ENCODE data around the gene AKT2. TPM values are rescaled to one million over a fixed set of nuclear protein-coding genes. Genes with fewer than 3 reads are reported as not detected.

AKT2 gene
- total RNA-seq, 1 experiment from 2014 or later: 2,376 TPM

DNA sequence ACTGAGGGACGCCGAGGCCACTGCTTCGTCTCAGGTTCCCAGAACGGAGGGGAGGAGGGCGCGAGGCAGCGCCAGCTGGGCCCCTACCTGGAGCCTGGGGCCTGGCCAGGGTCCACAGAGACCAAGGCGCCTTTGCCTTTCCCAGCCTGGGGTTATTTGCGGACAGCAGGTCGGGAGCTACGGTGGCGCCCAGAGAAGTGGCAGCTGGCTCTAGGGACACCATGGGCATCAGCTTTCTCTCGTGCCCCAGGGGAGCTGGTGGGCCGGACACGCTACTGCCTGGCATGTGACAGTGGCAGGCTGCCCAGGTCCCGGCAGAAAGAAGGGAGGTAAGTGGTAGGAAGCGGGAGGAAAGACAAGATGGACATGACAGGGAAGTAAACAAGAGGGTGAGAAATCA lies 19.0 kb downstream of the AKT2 start:
- no TSS peak for BruUV-seq (replicated peaks)
- intact Hi-C loops (cut with micrococcal nuclease; ENCODE audit: unreplicated experiment): no loop called here
- Histone ChIP-seq H3K27me3 (ENCODE audit: control insufficient read depth, insufficient read depth, low read length) (no peaks in the 10 kb centered on the region), H3K27ac (ENCODE audit: low read length) (no peak overlapping the region), H3K4me3 (ENCODE audit: low read depth in 2 of 2, low read length in 2 of 2) (no peak overlapping the region), H3K4me1 (ENCODE audit: control insufficient read depth, insufficient read depth, low read length) (no peaks in the 10 kb centered on the region), H3K9me3 (ENCODE audit: control insufficient read depth, insufficient read depth, low read depth, low read length) (no peaks in the 10 kb centered on the region), H3K36me3 (ENCODE audit: control insufficient read depth, insufficient read depth, low read length) (peaks cover 5% of the 10 kb centered on the region; the same call in 1 of the 2 replicates)
- DNase-seq (ENCODE audit: low read depth, low spot score) (no peak), ATAC-seq (no peak)
- TF ChIP-seq POLR2AphosphoS5 (IDR thresholded peaks at IDR 0.05; ENCODE audit: low read depth, low read length): no peak
- TF ChIP-seq, protein P1, sequence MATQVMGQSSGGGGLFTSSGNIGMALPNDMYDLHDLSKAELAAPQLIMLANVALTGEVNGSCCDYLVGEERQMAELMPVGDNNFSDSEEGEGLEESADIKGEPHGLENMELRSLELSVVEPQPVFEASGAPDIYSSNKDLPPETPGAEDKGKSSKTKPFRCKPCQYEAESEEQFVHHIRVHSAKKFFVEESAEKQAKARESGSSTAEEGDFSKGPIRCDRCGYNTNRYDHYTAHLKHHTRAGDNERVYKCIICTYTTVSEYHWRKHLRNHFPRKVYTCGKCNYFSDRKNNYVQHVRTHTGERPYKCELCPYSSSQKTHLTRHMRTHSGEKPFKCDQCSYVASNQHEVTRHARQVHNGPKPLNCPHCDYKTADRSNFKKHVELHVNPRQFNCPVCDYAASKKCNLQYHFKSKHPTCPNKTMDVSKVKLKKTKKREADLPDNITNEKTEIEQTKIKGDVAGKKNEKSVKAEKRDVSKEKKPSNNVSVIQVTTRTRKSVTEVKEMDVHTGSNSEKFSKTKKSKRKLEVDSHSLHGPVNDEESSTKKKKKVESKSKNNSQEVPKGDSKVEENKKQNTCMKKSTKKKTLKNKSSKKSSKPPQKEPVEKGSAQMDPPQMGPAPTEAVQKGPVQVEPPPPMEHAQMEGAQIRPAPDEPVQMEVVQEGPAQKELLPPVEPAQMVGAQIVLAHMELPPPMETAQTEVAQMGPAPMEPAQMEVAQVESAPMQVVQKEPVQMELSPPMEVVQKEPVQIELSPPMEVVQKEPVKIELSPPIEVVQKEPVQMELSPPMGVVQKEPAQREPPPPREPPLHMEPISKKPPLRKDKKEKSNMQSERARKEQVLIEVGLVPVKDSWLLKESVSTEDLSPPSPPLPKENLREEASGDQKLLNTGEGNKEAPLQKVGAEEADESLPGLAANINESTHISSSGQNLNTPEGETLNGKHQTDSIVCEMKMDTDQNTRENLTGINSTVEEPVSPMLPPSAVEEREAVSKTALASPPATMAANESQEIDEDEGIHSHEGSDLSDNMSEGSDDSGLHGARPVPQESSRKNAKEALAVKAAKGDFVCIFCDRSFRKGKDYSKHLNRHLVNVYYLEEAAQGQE (IDR thresholded peaks at IDR 0.05; ENCODE audit: insufficient read depth in 1 of 2, low read depth in 2 of 2, low read length in 1 of 2): no peak
- TF ChIP-seq SIN3A (IDR thresholded peaks at IDR 0.05; ENCODE audit: borderline replicate concordance, insufficient read depth, low read depth, low read length): no peak
- no peak for TF ChIP-seq TCF7L2 (IDR thresholded peaks at IDR 0.05; ENCODE audit: low read depth, low read length)
- in situ Hi-C loops (cut with HindIII; ENCODE audit: low pct_unique_long_range_greater_than_20kb, low sequenced_read_pairs): no loop called here
- POLR2A ChIA-PET: interaction anchor here (0.6 to 1.5 kb wide), 2 partner anchors 17 to 39 kb away, joined by 3 read pairs; no protein-coding TSS in a partner anchor
- CTCF ChIA-PET: interaction anchor here (0.6 to 8.6 kb wide), 3 partner anchors 15 to 39 kb away, joined by 3 to 68 read pairs (median 4); partner anchors contain the start of gene AKT2

GRCh38 chr19:40265763-40266099 lies 19.4 kb downstream of the AKT2 start:
- Histone ChIP-seq H3K4me3 (ENCODE audit: low read depth in 2 of 2, low read length in 2 of 2) (no peak overlapping the region), H3K9me3 (ENCODE audit: control insufficient read depth, insufficient read depth, low read depth, low read length) (no peaks in the 10 kb centered on the region), H3K4me1 (ENCODE audit: control insufficient read depth, insufficient read depth, low read length) (no peaks in the 10 kb centered on the region), H3K27me3 (ENCODE audit: control insufficient read depth, insufficient read depth, low read length) (no peaks in the 10 kb centered on the region), H3K36me3 (ENCODE audit: control insufficient read depth, insufficient read depth, low read length) (peaks cover 5% of the 10 kb centered on the region; the same call in 1 of the 2 replicates), H3K27ac (ENCODE audit: low read length) (no peak overlapping the region)
- in situ Hi-C loops (cut with HindIII; ENCODE audit: low pct_unique_long_range_greater_than_20kb, low sequenced_read_pairs): no loop called here
- DNase-seq (ENCODE audit: low read depth, low spot score) (no peak), ATAC-seq (no peak)
- ChIA-PET POLR2A (interaction anchor here (1.5 kb wide), 1 partner anchor 16 kb away, joined by 3 read pairs; no protein-coding TSS in a partner anchor), CTCF (interaction anchor here (0.5 to 8.6 kb wide), 3 partner anchors 20 to 83 kb away, joined by 4 to 68 read pairs (median 5); no protein-coding TSS in a partner anchor)
- intact Hi-C loops (cut with micrococcal nuclease; ENCODE audit: unreplicated experiment): no loop called here
- no TSS peak for BruUV-seq (replicated peaks)
- TF ChIP-seq TCF7L2 (IDR thresholded peaks at IDR 0.05; ENCODE audit: low read depth, low read length) (no peak), POLR2AphosphoS5 (IDR thresholded peaks at IDR 0.05; ENCODE audit: low read depth, low read length) (no peak), SIN3A (IDR thresholded peaks at IDR 0.05; ENCODE audit: borderline replicate concordance, insufficient read depth, low read depth, low read length) (no peak)
- TF ChIP-seq, protein P1 (IDR thresholded peaks at IDR 0.05; ENCODE audit: insufficient read depth in 1 of 2, low read depth in 2 of 2, low read length in 1 of 2): no peak
- TF ChIP-seq, protein P2, sequence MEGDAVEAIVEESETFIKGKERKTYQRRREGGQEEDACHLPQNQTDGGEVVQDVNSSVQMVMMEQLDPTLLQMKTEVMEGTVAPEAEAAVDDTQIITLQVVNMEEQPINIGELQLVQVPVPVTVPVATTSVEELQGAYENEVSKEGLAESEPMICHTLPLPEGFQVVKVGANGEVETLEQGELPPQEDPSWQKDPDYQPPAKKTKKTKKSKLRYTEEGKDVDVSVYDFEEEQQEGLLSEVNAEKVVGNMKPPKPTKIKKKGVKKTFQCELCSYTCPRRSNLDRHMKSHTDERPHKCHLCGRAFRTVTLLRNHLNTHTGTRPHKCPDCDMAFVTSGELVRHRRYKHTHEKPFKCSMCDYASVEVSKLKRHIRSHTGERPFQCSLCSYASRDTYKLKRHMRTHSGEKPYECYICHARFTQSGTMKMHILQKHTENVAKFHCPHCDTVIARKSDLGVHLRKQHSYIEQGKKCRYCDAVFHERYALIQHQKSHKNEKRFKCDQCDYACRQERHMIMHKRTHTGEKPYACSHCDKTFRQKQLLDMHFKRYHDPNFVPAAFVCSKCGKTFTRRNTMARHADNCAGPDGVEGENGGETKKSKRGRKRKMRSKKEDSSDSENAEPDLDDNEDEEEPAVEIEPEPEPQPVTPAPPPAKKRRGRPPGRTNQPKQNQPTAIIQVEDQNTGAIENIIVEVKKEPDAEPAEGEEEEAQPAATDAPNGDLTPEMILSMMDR (IDR thresholded peaks at IDR 0.05): no peak

All from Panc1 (cell line).